Raji (cell line): ENCODE measurements around the gene PDLIM4.

ENCODE experiments used
- POLR2A ChIP-seq: IDR thresholded peaks from 2 replicates; pipeline ENCODE4 v1.6.1; 2011; ENCODE audit warnings: low read depth, low read length, control low read depth; ENCODE audit not compliant: insufficient read depth

Gene PDLIM4

GRCh38 chr5:132238169-132238744 lies 19.2 kb upstream of the PDLIM4 start:
- TF ChIP-seq POLR2A, result no peak

DNA sequence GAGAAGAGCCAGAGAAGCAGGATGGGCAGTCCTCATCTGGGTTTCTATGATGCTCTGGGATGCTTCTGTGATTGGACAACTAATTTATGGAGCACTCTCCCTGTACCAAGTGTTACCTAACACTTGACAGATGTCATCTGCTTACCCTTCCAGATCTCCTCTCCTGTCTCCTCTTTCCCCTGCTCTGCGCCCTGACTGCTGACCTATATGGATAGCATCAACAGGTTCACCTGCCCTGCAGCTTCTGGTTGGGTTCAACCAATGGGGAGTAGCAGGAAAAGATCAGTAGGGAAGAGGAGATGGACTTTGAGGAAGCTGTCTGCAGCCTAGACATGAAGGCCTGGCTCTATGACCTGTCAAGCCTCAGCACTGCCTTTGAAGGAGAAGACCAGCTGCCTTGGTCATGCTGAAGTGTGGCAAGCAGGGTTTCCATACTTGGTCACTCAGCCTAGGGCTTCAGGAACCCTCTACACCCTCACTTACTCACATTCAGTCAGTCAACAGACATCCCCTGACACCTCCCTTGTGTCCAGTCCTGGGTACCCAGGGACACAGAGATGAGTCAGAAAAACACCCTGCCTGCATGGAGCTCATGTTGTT lies 18.5 kb upstream of the PDLIM4 start:
- TF ChIP-seq POLR2A, result no peak

- no peak for TF ChIP-seq POLR2A
These were observed 17.7 kb upstream of the PDLIM4 start for GRCh38 chr5:132239776-132240175.

- no peak for TF ChIP-seq POLR2A
These were observed 14.0 kb upstream of the PDLIM4 start for GRCh38 chr5:132243366-132243977.

DNA sequence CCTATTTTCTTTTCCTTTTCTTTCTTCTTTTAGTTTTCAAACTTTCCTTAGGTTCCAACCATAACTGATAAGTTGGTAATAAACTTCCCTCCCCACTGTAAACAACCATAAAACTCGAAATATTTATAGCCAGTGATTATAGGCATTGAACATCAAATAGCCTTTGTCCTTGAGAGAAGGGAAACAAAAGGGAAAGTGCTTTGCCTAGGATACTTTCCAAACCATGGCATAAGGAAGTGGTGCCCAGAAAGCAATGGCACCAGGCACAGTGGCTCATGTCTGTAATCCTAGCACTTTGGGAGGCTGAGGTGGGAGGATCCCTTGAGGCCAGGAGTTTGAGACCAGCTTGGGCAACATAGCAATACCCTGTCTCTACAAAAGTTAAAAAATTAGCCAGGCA lies 11.9 kb upstream of the PDLIM4 start:
- no peak for TF ChIP-seq POLR2A

- no peak for TF ChIP-seq POLR2A
These were observed 10.7 kb upstream of the PDLIM4 start for GRCh38 chr5:132246806-132247205.

DNA sequence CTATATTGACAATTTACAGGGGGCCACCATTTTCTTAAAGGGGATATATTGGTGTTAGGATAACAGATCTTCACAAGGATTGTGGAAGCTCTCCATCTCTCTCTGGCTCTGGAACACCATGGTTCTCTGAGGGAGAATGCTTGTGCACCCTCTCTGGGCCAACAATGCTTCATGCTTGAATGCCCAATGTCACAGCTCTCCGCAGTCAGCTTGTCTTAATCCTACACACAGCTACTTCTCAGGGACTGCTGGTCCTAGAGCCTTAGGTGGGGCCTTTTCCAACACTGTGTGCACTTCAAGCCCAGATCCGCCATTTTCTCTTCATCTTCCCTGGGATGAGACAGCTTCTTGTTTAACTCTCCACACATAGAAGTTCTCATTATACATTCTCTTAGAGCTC lies 6.9 kb upstream of the PDLIM4 start:
- no peak for TF ChIP-seq POLR2A

- TF ChIP-seq POLR2A, result no peak
These were observed 6.2 kb upstream of the PDLIM4 start for GRCh38 chr5:132251220-132251725.

GRCh38 chr5:132253008-132253441 lies 4.5 kb upstream of the PDLIM4 start:
- no peak for TF ChIP-seq POLR2A

DNA sequence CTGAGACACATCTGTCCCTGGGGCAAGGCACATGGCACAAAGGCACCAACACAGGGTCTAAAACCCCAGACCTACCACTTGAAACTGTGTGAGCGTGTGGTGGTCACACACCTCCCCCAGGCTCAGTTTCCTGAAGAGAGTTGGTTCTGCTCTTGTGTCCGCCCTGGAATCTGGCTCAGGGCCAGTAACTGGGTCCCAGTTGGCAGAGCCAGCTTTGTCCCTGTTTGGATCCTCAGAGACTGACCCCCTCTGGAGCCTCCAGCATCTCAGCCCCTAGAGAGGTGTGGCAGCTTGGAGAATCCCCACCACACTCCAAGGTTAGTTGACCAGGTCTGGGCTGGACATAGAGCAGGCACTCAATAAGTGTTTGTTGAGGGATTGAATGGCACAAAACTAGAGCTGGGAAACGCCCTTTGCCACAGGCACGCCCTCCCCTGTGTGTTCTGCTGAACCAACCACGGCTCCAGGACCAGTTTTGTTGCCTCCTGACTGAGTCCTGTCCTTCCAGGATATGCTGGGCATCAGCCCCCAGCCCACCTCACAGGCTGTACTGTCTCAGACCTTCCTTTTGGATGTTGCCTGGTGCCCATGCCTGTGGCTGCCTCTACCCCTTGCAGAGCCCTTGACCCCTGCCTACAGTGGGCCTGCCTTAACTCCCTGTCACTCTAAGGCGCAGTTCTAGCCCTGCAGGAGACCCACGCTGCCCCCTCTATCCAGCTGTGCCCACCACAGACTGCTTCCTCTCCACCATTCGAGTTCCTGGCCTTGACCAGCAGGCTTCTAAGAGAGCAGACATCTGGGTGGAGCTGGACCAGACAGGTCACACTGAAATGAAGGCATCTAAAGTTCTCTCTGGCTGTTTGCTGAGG lies 3.8 kb upstream of the PDLIM4 start:
- TF ChIP-seq POLR2A, result no peak

DNA sequence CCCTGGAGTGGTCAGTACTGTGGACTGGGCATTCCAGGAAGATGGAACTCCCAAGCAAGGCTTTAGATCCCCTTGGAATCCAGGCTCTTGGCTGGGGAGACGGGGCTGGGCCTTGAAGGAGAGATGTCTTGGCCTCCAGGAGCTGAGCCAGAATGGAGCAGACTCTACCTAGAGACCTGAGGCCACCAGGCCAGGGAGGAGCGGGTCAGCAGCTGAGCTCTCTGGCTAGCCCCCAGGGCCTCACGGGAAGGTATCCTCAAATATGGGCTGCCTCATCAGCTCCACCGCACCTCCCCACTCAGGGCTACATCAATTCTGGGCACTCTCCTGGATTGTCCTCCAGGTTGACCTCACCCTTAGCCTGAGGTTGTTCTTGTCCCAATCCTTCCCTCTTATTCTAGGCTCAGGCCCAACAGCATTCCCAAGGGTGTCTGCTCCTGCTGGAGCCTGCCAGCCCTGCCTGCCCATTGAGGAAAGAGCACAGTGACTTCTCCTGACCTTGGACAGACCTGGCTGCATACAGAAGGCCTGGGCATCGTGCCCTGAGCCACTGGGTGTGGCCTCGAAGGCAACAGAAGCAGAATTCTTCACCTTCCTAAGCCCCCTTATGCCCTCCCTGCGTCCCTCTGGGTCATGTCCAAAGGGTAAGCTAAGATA lies 3.0 kb upstream of the PDLIM4 start:
- no peak for TF ChIP-seq POLR2A

- TF ChIP-seq POLR2A, result no peak
These were observed 1.3 kb upstream of the PDLIM4 start for GRCh38 chr5:132256086-132256782.

GRCh38 chr5:132256783-132257130 lies 739 bp upstream of the PDLIM4 start:
- TF ChIP-seq POLR2A, result no peak

DNA sequence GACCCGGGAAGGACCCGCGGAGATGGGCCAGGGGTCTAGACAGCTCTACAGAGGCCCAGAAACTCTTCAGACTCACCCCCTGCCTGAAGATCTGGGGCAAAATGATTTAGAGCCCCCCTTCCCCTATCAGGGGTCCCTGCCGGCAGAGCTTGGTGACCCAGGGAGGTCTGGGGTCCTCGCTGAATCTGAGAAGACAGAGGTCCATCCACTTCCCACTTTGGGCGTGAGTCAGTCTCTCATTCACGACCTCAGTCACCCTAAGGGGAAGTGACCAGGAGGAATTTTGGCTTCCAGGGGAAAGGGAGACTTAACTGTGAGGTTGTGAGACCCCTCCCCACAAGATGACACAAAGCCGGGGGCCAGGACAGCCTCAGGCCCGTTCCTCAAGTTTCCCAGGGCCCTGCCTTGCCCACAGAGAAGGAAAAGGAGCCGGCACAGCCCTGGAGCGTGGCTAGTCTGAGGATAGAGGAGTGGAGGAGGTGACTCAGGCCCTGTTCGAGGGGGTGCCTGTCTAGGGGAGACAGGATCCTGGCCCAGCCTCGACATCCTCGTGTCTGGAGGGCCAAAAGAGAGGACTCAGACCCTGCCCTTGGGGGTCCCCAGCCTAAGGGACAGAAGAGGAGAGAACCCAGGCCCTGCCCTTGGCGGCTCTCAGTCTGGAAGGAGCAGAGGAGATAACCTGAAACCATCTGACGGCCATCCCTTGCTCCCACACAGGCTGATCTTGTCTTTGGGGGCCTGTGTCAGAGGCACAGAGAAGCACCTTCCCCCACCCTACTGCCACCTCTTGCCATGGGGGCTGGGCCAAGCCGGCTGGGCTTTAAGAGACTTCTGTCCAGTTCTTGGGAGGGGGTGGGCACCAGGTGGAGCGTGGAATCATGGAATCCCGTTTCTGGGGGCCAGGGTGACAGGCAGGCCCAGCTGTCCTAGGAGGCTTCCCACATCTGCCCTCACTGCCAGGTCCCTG lies 889 bp downstream of the PDLIM4 start:
- no peak for TF ChIP-seq POLR2A
